ENCODE data around the gene SPG21. TPM values are rescaled to one million over a fixed set of nuclear protein-coding genes. Genes with fewer than 3 reads are reported as not detected.
A peak's percentile ranks its signal among the peaks of the same experiment; 100 is the strongest.

SPG21 gene
- total and polyA plus RNA-seq, 7 donors: 60.3 to 116 (median 95.7) TPM

DNA sequence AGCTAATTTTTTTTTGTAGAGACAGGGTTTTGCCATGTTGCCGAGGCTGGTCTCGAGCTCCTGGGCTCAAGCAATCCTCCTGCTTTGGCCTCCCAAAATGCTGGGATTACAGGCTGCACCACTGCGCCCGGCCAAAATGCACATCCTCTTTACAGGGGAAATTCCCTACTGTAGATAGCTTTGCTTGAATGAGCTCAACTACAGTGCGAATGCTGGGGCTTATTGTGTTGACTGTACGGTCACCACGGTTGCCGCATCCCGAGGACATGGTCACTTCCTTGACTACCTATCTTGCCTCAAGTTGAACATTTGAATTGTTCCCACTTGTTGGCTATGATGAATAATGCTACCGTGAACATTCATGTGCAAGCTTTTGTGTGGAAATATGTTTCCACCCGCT, 45.0 kb upstream of the SPG21 start:
- intact Hi-C loops (cut with DNase I): no loop called here

DNA sequence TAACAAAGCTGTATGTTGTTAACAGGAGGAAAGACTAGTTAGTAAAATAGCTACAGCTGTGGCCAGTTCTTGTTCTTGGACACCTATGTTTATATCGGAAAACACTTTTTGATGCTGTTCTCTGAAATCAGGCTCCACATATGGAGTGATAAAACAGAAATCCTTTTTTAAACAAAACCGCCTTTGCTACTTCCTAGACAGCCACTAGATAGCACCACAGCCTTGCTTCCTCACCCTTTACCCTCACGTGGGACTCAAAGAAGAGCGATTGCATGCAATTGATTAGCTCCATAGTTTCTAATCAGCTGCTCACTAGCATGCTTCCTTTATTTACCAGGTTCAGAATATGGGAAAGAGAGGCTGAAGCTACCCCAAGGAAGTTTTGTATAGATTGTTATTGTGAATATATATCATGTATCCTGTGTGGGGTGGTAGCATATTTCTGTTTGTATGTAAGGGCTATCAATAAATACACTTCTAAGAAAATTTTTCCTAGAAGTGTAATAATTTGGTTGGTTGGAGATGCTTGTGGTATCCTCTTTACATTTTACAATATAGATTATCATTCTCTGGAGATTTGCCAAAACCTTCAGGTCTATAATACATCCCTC, 44.0 kb upstream of the SPG21 start:
- intact Hi-C loops (cut with DNase I): loop anchor here (2.0 kb wide), 2 partner anchors 49 to 67 kb away; no protein-coding TSS in a partner anchor
- H3K4me3 ChIP-seq: no peak overlapping the region
- 3 to 9% methylated on average over 4 of the region's 4 CpGs for WGBS, 2 donors
- no peaks in the 10 kb centered on the region for H3K9me3 ChIP-seq
- no peaks in the 10 kb centered on the region for H3K36me3 ChIP-seq
- H3K4me1 ChIP-seq: peaks cover 0 to 15% (median 10%) of the 10 kb centered on the region in 4 donors
- DNase-seq: no peak
- TF ChIP-seq POLR2A (IDR thresholded peaks at IDR 0.05): no peak
- TF ChIP-seq, protein P1, sequence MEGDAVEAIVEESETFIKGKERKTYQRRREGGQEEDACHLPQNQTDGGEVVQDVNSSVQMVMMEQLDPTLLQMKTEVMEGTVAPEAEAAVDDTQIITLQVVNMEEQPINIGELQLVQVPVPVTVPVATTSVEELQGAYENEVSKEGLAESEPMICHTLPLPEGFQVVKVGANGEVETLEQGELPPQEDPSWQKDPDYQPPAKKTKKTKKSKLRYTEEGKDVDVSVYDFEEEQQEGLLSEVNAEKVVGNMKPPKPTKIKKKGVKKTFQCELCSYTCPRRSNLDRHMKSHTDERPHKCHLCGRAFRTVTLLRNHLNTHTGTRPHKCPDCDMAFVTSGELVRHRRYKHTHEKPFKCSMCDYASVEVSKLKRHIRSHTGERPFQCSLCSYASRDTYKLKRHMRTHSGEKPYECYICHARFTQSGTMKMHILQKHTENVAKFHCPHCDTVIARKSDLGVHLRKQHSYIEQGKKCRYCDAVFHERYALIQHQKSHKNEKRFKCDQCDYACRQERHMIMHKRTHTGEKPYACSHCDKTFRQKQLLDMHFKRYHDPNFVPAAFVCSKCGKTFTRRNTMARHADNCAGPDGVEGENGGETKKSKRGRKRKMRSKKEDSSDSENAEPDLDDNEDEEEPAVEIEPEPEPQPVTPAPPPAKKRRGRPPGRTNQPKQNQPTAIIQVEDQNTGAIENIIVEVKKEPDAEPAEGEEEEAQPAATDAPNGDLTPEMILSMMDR (IDR thresholded peaks at IDR 0.05): peak in 3 of 4 experiments; percentile 18 to 43 (median 40)
- peak overlapping the region in 1 of 4 donors; percentile 15 for H3K27ac ChIP-seq
- H3K27me3 ChIP-seq: no peaks in the 10 kb centered on the region

More for the DNA sequence above, 45.0 kb upstream of the SPG21 start:
- no peak for TF ChIP-seq EP300 (IDR thresholded peaks at IDR 0.05)
- no peak for TF ChIP-seq POLR2AphosphoS5 (IDR thresholded peaks at IDR 0.05)
- no peak for TF ChIP-seq POLR2A (IDR thresholded peaks at IDR 0.05)
- TF ChIP-seq, protein P1 (IDR thresholded peaks at IDR 0.05): no peak
- no peaks in the 10 kb centered on the region for H3K9me3 ChIP-seq
- no peaks in the 10 kb centered on the region for H3K36me3 ChIP-seq
- H3K27ac ChIP-seq: no peak overlapping the region
- H3K4me3 ChIP-seq: no peak overlapping the region
- DNase-seq: no peak
- 91 to 92% methylated on average over 11 of the region's 11 CpGs for WGBS, 2 donors
- H3K27me3 ChIP-seq: no peaks in the 10 kb centered on the region
- peaks cover 0 to 12% (median 9%) of the 10 kb centered on the region in 4 donors for H3K4me1 ChIP-seq

- Histone ChIP-seq H3K9me3 (no peaks in the 10 kb centered on the region), H3K36me3 (no peaks in the 10 kb centered on the region), H3K4me3 (no peak overlapping the region), H3K27ac (peak overlapping the region in 1 of 4 donors; percentile 15), H3K27me3 (no peaks in the 10 kb centered on the region), H3K4me1 (peaks cover 0 to 23% (median 17%) of the 10 kb centered on the region in 4 donors)
- no peak for TF ChIP-seq EP300 (IDR thresholded peaks at IDR 0.05)
- TF ChIP-seq, protein P1 (IDR thresholded peaks at IDR 0.05): peak; percentile 54 to 68 (median 58)
- intact Hi-C loops (cut with DNase I): loop anchor here (2.0 kb wide), 2 partner anchors 50 to 68 kb away; no protein-coding TSS in a partner anchor
- 16 to 31% methylated on average over 13 of the region's 13 CpGs for WGBS, 2 donors
- DNase-seq: peak; percentile 74
Observed at GRCh38 chr15:65032801-65033537, 43.3 kb upstream of the SPG21 start.

DNA sequence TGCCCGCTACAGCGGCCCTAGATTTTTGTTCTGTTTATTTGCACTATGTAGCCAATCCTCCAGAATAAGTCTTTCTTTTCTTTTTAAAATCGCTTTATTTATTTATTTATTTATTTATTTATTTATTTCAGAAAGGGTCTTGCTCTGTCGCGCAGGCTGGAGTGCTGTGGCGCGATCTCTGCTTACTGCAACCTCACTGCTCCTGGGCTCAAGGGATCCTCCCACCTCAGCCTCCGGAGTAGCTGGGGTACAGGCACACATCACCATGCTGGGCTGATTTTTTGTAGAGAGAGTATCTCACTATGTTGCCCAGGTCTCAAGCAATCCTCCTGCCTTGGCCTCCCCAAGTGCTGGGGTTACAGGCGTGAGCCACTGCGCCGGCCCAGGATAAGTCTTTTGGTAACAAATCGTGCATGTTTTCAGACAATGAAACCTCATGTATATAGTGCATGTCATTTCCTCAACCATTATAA, 40.1 kb upstream of the SPG21 start:
- Histone ChIP-seq H3K9me3 (no peaks in the 10 kb centered on the region), H3K4me1 (peaks cover 0 to 25% (median 21%) of the 10 kb centered on the region in 4 donors), H3K4me3 (peak overlapping the region; percentile 65 to 96 (median 86)), H3K27me3 (no peaks in the 10 kb centered on the region), H3K27ac (peak overlapping the region; percentile 76 to 87 (median 86)), H3K36me3 (peaks cover 0 to 21% (median 6%) of the 10 kb centered on the region in 4 donors)
- 61 to 63% methylated on average over 12 of the region's 12 CpGs for WGBS, 2 donors
- no peak for TF ChIP-seq POLR2AphosphoS5 (IDR thresholded peaks at IDR 0.05)
- no peak for DNase-seq
- intact Hi-C loops (cut with DNase I): no loop called here

All from sigmoid colon (tissue), 7 donors.